Skin epidermis (tissue), 12 donors: Measurements from ENCODE around the gene TNIP3.
"Not testable (repeated sequence)": the region's sequence is repeated elsewhere in the genome, so short reads cannot be mapped to it uniquely, and the experiment has no call there.

Experiments used
- H3K27ac ChIP-seq, 21 experiments: fragments of 200-600 bp; sonication (generic) in 11 of 21; one replicate each; pipeline ENCODE4 v1.5.0; 2020; ENCODE audit warnings: mild to moderate bottlenecking in 3 of 21, inconsistent platforms in 2 of 21, moderate library complexity in 2 of 21
- H3K4me3 ChIP-seq, 7 experiments: fragments of 200-600 bp; sonication (generic) in 2 of 7; one replicate each; pipeline ENCODE4 v1.5.0; 2020; ENCODE audit warnings: inconsistent platforms in 2 of 7, mild to moderate bottlenecking in 2 of 7, moderate library complexity in 1 of 7

Gene TNIP3

DNA sequence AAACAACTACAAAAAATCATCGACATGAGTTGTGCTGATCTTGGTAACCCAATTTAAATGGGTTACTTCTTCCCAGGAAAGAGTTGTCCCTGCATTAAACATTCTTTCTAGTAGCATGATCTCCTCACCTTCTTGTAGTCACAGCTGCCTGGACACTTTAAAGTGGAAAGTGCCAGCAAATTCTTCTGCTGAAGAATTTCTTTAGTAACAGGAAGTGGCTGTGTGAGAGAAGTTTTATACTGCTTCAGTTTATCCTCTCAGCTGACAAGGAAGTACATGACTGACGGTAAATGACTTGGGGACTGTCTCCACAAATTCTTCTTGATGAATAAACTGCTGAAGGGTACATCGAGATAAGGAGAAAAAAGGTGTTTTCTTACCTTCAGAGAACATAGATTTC is 18.2 kb upstream of the TNIP3 start:
- peak overlapping the region in 3 of 7 experiments; percentile 6 to 18 (median 15) for H3K4me3 ChIP-seq

DNA sequence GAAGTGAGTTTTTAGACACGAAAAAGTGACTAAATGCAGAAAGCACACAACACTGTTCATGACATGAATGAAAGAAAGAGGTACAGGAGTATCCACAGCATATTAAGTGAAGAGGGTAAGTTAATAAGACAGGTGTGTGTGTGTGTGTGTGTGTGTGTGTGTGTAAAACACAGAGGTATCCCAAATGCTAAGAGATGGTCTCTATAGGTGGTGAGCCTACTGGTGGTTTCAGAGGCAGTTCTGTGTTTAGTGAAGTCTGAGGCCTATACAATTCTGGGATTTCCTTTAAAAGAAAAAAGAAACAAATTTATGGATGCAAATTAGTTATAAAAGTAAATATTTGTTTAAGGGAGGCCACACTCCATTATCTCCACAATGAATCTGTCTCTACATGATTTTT is 17.4 kb upstream of the TNIP3 start:
- peak overlapping the region in 2 of 7 experiments; percentile 15 to 18 for H3K4me3 ChIP-seq
- H3K27ac ChIP-seq = peak overlapping the region in 7 of 21 experiments; percentile 57 to 89 (median 63)

More for the DNA sequence above, 18.2 kb upstream of the TNIP3 start:
- H3K27ac ChIP-seq = peak overlapping the region in 11 of 21 experiments; percentile 11 to 89 (median 59)

DNA sequence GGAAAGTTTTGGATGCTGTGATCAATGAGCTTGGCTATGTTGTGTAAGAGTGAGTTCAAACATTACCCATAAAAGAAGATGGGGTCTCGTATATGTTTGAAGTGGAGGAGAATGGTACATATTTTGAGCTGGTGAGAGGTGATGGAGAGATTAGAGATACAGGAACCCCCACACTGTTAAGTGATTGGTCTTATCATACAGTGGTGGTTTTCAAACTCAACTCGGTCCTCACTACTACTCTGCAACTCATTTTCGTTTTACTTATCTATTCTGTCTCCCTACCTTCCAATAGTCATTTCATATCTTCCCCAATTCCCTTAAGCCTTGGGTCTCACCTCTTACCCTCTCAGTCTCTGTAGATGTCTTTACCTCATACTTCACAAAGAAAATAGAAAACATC is 16.4 kb upstream of the TNIP3 start:
- Histone ChIP-seq H3K4me3 (no peak overlapping the region), H3K27ac (peak overlapping the region in 6 of 21 experiments; percentile 48 to 89 (median 70))

DNA sequence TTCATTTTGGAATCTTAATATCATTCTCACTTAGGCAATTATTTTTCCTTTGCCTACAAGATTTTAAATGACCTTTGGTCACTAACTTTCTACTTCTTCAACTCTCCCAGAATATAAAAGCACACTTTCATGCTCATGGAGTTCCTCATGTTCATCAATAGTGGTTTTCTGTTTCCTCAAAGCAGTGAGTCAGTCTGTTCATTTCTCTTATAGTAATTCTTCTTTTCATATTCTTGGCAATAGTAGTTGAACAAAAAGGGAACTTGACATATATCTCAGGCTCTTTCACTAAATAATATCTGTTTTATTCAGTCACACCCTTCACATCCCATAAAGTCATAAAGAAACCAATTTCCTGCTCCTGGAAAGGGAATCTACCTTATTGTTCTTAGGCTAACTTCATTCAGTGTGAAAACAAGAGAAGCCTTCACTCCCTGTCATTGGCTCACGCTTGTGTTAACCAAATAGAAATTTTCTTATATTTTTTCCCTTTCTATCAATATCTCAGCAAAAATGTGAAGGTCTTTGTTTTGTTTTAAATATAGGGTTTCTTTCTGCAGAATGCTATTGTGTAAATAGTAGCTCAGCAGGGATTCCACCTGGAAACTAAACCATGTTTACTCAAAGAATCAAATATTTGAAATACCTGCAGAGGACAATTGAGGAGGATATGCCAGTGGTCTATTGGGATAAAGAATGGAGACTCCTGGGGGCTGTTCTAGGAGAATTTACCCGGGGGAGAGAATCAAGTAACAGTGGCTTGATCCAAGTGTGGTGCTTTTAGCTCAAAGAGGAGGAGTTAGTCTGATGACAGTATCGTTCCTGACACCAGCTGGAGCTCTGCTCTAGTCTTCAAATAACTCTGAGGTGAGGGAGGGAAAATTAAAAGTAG is 13.4 kb upstream of the TNIP3 start:
- no peak overlapping the region for H3K27ac ChIP-seq
- no peak overlapping the region for H3K4me3 ChIP-seq

DNA sequence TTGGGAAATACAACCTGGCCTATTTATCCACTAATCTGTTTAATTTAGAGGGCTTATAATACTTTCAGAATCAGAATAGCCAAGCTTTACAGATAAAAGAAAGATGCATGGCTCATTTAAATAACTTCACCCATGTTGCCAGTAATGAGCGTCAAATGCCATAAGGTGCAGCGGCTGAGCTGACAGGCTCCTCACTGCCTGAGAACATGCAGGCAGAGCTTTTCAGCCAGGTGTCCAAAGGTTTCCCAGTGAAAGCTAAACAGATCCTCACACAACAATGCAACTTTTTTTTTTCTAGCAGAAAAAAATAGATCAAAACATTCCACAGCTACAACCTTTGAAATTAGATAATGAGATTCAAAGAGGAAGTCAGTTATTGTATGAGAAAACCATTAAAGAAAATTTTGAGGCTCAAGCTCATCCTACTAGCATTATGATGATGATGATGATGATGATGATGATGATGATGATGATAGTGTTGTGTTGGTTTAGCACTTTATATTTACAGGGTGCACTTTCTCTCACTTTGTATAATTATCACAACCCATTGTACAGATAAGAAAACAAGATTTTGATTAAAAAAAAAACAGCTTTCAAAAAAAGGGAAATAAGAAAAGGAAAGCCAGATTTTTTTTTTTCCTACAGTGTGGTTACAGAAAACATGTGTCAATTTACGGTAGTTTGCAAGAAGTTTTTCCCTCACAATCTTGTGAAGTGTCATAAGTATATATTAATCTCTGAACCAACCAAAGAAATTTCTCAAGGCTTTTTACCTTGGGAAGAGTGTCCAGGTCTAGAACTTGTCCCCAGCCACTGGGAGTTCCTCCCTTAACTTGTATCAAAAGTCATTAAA is 12.2 kb upstream of the TNIP3 start:
- Histone ChIP-seq H3K4me3 (no peak overlapping the region), H3K27ac (no peak overlapping the region)

DNA sequence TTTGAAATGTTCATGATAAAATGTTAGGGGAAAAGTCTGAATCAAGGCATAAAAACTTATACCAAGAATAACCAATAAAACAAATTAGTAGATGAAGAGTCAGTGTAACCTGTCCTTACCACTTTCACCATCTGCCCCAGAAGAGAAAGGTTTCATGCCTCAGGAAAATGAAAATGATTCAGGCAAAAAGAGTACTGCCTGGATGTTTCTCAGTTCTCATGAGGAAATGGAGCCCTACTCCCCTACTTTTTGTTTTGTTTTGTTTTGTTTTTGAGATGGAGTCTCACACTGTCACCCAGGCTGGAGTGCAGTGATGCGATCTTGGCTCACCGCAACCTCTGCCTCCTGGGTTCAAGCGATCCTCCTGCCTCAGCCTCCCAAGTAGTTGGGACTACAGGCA is 7.4 kb upstream of the TNIP3 start:
- not testable (repeated sequence) for H3K4me3 ChIP-seq, H3K27ac ChIP-seq

DNA sequence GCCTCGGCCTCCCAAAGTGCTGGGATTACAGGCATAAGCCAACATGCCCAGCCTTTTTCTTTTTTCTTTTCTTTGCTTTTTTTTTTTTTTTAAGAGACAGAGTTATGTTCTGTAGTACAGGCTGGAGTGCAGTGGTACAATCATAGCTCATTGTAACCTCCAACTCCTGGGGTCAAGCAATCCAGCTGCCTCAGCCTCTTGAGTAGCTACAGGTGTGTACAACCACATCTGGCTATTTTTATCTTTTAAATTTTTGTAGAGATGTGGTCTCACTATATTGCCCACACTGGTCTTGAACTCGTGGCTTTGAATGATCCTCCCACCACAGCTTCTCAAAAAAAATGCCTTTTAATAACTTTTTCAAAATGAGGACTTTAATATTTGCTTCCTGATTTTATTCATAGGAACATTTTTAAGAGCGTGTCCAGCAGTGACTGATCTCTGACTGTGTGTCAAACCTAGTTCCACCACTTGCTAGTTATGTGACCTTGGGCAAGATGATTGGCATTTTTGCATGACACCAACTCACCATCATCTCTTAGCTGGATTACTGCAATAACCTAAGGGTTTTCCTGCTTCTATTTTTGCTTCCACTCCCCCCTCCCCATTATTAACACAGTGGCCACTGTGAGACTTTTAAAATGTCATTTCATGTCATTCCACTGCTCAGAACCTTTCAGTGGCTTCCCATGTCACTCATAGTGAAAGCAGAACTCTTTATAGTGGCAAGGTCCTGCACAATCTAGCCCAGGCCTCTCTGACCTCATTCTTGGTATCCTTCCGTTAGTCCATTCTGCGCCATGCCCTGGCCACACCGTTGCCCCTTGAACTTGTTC is 4.5 kb upstream of the TNIP3 start:
- Histone ChIP-seq H3K4me3 (no peak overlapping the region), H3K27ac (no peak overlapping the region)

DNA sequence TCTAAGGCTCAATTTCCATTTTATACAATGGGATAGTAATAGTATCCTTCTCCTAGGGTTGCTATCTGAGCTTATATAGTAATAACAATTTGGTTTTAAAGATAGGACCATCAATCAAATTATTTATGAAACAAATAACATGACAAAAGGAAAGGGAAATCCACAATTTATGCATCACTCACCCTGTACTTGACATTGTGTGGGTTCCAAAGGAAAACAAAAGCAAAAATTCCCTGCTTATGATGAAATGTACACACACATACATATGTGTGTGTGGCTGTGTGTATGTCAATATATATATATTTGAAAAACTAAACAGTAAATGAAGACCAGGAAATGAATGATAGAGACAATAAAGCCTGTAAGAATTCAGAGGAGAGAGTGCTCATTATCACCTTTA is 2.9 kb upstream of the TNIP3 start:
- Histone ChIP-seq H3K4me3 (no peak overlapping the region), H3K27ac (no peak overlapping the region)

DNA sequence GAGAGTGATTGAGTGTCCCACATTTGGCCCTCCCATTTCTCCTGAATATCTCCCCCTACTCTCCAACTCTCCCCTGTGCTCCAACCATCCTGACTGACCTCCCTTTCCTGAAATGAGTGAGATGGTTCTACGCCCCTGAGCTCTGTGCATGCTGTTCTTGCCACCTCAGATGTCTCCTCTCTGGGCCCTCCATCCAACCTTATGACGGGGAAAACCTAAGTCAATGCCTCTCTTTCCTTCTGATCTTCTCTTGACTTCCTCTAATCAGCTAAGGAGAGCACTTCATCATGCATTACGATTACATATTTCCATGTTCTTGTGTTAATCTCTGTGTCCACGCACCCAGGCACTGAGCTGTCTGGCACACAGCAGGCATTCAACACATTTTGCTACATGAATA is 1.1 kb upstream of the TNIP3 start:
- H3K4me3 ChIP-seq = no peak overlapping the region
- H3K27ac ChIP-seq = no peak overlapping the region

DNA sequence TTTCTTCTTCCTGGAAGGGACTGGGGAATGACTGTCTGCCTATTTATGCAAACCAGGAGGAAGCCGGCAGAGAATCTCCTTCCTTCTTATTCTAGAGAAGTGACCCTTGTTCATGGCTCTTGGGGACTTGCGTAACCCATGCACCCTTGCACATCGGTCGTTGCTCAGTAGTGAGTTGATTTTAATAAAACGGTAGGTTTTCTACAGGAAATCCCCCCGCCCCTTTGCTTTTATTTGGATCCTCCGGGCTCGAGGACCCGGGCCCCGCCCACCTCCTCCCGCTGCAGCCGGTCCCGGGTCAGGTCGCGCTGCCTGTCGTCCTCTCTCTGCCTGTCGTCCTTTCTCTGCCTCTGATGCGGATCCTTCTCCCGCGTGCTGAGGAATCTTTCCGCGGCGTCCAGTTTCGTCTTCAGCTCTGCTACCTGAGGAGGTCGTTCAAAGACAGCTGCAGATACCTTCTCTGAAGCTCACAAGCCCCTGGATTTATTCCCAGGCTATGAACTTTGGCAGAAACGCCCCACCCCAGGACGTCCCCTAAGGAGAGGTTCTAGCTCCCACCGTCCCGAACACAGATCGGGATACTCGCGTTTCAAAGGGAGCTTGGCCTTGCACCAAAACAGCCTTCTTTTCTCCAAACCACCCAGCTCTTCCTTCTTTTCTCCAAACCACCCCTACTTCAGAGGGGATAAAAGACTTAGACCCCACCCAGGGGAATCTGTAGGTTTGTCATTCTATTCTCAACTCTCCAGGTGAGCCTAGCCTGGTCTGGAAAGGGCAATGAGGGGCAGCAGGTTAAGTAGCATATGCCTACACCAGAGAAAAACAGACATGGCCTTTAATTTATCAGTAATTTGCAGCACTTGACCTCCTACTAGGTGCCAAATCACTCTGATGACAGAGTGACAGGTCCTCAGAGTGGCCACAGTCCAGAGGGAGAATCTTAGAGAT is 7.0 kb downstream of the TNIP3 start:
- Histone ChIP-seq H3K4me3 (peak overlapping the region; percentile 17 to 46 (median 33)), H3K27ac (peak overlapping the region in 8 of 21 experiments; percentile 11 to 62 (median 28))

DNA sequence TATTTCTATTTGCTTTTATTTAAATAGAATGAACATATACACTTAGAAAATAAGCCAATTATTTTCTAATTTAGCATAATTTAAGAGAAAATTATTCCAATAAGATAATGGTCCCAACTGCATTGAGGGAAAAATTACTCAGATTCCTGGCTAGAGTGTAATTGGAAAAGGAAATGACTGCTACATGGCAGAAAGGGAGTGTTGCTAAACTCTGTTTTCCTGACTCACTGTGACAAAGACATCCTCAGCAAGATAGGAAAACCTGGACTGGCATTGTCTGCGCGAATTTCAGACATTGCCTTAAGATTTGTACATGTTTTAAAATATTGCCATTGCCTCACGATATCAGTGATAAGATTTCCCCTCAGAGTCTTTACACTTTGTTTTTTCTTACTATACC is 8.2 kb downstream of the TNIP3 start:
- Histone ChIP-seq H3K4me3 (peak overlapping the region in 3 of 7 experiments; percentile 39 to 46 (median 40)), H3K27ac (peak overlapping the region in 2 of 21 experiments; percentile 62 to 79)

DNA sequence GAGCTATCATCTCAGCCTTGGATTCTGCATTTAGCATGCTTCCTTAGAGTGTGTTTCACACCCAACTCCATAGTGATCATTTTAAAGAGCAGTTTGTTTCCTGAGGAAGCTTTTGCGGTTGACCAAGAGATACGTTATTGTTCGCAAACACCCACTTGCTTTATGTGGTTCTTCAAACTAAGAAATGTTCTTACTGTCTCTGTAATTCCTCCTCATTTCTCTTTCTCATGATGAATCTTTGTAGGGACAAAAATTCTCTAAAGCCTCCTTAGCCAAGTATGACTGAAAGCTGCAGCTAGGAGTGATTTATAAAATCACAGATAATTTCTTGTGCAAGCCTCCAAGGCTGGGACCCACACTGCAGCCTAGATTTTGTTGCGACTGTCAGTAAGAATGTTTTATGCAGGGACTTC is 10.0 kb downstream of the TNIP3 start:
- Histone ChIP-seq H3K4me3 (no peak overlapping the region), H3K27ac (peak overlapping the region in 5 of 21 experiments; percentile 13 to 79 (median 35))

DNA sequence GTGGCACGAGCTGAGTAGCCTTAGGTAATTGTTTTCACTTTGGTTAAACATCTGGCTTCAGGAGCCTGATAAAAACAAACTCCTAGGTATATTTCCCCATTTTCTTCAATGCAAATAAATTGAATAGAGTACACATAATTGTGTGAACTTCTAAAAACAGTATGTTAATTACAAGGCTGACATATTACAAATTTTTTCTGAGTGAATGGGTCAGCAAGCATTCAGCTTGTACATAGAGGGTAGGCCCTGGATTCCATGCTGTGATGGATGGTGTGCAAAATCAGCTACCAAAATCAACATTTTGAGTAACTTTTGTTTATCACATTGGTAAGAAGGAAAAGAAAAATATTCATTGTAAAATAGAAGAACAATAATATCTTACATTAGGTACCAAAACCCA is 12.2 kb downstream of the TNIP3 start:
- Histone ChIP-seq H3K4me3 (no peak overlapping the region), H3K27ac (no peak overlapping the region)

DNA sequence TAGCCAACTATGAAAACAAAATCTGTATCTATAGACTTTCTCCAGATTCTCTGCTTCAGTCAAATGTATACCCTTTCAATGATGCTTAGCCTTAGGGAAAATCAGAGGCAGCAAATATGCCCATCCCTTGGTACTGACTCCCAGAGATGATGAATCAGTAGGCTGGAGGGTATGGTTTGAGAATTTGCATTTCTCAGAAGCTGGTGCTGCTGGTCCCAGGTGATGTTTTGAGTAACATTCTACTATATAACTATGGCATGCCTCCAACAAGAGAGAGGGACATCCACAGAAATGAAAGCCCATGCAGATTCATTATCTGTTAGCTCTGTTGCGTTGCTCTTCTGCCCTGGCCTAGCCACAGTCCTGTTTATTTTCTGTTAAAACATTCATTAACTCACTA is 13.6 kb downstream of the TNIP3 start:
- no peak overlapping the region for H3K27ac ChIP-seq
- H3K4me3 ChIP-seq = no peak overlapping the region

DNA sequence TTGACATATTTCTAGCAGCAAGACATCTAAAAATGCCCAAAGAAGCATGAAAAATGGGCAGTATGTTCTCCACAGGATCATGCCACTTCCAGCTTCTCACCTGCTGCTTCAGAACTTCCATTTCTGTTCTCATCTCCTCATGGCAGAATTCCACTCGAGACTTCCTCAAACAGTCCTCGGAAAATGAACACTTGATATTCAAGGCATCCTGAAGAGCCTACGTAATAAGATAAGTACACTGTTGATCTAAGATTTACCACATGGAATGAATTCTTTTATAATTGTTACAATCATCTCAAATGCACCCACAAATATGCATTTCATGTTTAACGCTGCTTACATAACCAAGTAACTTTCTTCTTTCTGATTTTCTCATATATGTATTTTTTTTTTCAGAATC is 14.1 kb downstream of the TNIP3 start:
- no peak overlapping the region for H3K27ac ChIP-seq
- no peak overlapping the region for H3K4me3 ChIP-seq

DNA sequence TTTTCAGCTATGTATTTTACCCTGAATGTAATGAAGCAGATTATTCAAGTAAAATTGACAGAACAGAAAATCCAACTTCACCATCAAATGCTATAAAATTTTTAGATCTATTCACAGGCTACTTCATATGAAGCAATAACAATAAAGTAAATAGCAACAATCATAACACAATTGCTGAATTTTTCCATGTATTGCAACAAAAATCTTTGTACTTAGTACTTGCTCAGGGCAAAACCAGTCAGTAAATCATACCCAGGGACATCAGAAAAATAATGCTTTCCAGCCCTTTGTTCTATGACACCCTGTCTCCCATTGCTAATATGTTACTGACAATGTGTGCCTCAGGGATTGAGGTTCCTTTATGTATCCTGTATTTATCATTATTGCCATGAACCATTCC is 15.5 kb downstream of the TNIP3 start:
- no peak overlapping the region for H3K27ac ChIP-seq
- no peak overlapping the region for H3K4me3 ChIP-seq

DNA sequence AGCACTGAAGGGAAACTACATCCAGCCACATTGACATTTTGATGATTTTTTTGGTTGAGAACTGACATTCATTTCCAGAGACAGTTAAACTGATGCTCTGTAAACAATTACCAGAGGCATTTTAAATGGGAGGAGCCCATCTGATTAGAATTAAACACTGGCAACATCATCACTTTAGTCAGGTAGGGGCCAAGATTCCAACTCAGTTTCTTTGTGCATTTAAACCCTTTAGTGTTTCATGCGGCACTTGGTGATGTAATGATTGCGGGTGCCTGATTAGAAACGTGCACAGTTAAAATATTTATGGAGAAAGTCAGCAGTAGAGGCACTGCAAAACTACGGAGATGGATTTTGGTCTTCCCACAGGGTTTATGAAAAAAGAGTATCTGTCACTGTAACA is 16.1 kb downstream of the TNIP3 start:
- H3K4me3 ChIP-seq = no peak overlapping the region
- no peak overlapping the region for H3K27ac ChIP-seq

DNA sequence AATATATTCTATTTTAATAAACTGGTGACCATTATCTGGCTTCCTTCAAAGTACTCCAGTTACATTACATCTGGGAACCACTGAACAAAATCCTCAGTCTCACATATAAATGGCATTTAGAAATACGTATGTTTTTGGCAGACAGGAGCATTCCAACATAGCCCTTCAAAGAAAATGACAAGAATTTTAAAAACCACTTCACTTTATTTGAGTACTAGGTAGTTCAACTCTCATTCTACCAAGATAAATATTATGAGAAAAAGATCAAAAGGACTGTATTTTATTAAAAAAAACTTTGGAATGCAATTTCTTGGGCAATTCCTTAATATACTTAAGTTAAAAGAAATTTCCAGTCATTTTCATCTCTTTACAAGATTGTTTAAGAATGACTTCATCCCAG is 17.6 kb downstream of the TNIP3 start:
- no peak overlapping the region for H3K27ac ChIP-seq
- no peak overlapping the region for H3K4me3 ChIP-seq

DNA sequence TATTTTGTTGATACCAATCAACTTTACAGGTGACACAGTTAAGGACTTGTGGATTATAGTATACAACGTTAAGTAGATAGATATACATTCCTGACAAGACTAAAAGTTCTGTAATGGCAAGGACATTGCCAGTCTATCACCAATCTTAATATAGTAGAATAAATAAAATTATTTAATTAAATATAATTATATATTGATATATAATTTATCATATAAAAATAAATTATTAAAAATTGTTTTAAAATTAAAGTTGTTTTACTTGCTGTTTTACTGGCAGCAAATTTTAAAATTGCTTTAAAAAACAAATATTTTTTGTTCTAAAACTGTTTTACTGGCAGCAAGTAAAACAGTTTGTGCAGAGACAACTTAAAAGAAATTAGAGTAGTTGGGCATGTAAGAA is 18.7 kb downstream of the TNIP3 start:
- Histone ChIP-seq H3K4me3 (no peak overlapping the region), H3K27ac (no peak overlapping the region)
